ENCODE measurements around the gene LAMTOR4. TPM values are rescaled to one million over a fixed set of nuclear protein-coding genes. Genes with fewer than 3 reads are reported as not detected.

Gene LAMTOR4
- total RNA-seq: 37.9 and 61.5 TPM in 2 replicates

DNA sequence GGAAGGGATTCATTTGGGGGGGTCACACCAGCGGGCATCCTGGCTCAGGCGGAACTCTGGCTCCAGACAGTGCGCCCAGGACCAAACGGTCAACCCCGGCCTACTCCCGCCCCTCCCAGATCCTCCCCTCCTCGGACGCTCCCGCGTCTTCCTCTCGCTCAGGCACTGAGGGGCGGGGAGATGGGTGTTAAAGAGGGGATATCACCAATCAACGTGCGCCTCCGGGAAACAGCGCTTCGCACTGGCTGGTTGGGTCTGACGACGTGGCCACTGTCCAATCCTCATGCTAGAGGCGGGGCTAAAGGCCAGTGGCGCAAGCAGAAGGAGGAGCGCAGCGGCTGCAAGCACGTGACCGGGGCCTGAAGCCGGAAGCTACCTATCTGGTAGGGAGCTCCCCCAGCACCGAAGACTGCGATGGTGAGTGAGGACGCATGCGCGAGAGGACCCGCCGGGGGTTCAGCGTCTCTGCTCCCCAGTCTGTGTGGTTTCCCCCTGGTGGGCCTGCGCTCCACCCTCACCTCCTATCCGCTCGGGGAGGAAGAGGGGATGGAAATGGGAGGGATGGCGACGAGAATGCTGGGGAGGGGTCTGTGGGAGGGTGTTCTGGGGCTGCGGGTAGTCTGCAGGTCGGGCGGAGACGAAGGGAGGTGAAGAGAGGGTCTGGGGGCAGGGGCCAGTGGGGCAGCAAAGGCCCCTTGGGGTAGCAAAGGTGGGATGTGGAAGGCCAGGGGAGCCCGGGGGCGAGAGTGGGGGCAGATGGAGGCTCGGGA lies at the start of gene LAMTOR4:
Gene LAMTOR4 (plus strand): TSS at position 360 of the 770 bp plus-strand sequence. CDS start 55 bp downstream, at position 415.

DNA sequence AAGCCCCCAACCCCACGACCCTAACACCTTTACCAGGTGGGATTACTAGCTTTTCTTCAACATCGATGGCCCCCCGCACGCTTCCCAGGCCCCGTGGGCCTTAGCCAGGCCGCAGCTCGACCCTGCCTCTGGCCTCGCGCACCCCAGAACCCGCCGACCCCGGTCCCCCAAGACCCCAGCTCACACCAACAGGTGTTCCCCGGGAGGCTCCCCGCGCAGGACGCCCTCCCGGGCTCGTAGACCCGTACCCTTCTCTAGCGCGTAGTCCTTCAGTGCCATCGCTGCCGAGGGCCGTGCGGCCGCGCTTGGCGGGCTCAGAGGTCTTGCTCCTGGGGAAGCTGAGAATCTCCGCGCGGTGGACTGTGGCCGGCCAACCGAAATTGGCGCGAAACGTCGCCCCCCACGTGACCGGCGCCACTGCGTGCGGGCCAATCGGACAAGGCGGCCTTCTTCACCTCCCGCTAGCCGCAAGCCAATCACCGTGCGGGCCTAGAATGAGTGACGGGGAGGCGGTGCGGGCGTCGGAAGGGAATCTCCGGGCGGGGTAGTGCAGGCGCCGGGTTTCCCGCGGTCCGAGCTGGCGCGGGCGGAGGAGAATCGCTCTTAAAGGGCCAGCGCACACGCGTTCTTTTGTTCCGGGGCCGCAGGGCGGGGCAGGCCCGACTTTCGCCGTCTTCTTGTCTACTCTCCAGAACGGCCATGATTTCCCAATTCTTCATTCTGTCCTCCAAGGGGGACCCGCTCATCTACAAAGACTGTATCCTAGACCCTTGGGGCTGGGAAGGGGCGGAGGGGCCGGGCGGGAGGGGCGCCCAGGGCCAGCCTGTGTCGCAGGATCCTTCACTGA lies 47.5 kb upstream of the LAMTOR4 start, which contains the start of the genes AP4M1 and MCM7:
Gene AP4M1 (plus strand): TSS at position 628 of the 847 bp plus-strand sequence. CDS start 72 bp downstream, at position 700.
Gene MCM7 (minus strand): TSS at position 382 of the 847 bp plus-strand sequence. CDS start 103 bp downstream, at position 279.

DNA sequence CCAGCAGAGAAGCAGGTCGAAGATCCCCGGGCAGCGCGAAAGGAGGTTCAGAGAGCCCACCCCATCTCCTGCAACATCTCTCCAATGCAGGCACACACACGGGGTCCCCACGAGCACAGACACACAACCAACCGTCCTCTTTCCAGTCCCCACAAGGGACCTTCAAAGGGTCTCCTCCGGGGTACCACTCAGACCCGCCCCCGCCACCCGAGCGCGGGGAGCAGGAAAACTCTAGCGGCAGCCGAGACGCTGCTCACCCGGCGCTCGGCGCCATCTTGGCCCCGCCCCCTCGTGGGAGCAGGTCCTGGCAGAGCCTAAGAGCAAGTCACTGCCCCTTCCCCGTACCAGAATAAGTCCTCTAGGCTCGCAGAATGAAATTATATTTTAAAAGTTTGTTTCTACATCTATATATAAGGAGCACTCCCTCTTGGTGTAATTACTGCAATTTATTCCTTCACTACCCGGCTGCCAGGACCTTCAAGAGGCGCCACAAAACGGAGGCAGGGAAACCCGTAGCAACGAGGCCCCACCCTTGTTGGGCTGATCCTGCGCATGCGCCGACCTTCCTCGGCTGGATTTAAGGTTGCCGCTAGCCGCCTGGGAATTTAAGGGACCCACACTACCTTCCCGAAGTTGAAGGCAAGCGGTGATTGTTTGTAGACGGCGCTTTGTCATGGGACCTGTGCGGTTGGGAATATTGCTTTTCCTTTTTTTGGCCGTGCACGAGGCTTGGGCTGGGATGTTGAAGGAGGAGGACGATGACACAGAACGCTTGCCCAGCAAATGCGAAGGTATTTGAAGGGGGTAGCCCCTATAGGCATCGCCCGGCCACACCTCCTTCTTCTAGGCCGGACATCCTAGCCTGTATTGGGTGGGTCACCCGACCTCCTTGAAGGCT lies 29.4 kb upstream of the LAMTOR4 start, which contains the start of the genes CNPY4 and TAF6:
Gene CNPY4 (plus strand): TSS at position 563 of the 898 bp plus-strand sequence. CDS start 111 bp downstream, at position 674.
Gene TAF6 (minus strand): TSS at position 287 of the 898 bp plus-strand sequence. CDS start 5,149 bp downstream, outside the sequence.

DNA sequence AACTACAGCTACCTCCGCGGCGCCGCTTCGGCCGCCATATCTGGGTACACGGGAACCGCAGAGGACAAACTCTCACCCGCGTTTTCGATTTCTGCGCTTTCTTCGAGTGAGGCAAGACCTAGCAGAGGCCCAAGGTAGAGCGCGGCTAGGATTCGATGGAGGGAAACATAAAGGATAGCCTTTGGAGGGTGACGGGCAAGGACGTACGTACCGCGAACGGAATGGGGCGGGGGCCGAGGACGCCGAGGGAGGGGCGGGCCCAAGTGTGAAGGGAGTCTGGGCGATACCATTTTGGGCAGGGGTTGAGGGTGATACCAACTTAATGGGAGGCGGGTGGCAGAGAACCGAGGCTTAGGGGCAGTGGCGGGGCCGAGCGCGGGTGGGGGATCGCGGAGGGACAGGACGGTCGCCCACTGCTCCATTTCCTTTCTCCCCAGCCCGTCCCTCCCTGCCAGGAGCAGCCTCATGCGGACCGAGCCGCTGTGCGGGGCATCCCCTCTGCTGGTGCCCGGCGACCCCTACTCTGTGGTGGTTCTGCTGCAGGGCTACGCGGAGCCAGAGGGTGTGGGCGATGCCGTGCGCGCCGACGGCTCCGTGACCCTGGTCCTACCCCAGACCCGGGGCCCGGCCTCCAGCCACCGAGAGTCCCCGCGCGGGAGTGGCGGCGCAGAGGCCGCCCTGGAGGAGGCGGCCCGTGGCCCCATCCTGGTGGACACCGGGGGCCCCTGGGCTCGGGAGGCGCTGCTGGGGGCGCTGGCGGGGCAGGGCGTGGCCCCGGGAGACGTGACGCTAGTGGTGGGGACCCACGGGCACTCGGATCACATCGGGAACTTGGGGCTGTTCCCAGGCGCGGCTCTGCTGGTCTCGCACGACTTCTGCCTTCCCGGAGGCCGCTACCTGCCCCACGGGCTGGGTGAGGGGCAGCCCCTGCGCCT lies 21.5 kb upstream of the LAMTOR4 start, which contains the start of gene MBLAC1:
Gene MBLAC1 (plus strand): TSS at position 37 of the 935 bp plus-strand sequence. CDS start 429 bp downstream, at position 466.

DNA sequence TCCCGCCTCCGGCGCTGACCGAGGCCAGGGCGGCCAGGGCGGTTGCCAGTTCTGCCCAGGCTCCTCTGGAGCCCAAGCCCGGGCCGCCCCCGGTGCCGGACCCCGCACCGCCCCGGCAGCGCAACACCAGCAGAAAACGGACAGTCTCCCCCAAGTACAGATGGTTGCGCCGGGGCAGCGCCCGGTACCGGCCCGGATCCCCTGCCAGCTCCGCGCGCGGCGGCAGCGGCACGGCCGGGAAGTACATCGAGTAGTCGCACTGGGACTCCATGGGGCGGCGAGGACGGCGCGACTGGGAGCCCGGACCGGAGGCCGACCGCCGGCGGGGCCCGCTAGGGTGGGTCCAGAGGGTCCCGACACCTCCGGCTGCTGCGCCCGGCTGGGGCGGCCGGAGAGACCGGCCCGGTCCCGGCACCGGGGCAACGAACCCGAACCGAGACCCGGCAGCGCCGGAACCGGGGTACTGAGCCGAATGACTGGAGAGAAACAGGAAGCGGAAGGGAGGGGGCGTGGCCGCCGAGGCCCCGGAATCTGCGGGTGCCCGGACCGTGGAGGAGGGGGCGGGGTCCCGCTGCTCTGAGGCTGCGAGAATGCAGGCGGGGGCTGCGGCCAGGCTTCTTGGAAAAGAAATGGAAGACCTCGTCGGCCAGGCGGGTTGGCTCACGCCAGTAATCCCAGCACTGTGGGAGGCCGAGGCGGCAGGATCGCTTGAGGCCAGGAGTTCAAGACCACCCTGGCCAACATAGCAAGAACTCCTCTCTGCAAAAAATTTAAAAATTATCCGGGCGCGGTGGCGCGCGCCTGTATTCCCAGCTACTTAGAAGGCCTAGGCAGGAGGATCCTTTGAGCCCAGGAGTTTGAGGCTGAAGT lies 9.7 kb downstream of the LAMTOR4 start, which contains the start of gene TRAPPC14:
Gene TRAPPC14 (minus strand): TSS at position 495 of the 870 bp plus-strand sequence. CDS start 224 bp downstream, at position 271.

DNA sequence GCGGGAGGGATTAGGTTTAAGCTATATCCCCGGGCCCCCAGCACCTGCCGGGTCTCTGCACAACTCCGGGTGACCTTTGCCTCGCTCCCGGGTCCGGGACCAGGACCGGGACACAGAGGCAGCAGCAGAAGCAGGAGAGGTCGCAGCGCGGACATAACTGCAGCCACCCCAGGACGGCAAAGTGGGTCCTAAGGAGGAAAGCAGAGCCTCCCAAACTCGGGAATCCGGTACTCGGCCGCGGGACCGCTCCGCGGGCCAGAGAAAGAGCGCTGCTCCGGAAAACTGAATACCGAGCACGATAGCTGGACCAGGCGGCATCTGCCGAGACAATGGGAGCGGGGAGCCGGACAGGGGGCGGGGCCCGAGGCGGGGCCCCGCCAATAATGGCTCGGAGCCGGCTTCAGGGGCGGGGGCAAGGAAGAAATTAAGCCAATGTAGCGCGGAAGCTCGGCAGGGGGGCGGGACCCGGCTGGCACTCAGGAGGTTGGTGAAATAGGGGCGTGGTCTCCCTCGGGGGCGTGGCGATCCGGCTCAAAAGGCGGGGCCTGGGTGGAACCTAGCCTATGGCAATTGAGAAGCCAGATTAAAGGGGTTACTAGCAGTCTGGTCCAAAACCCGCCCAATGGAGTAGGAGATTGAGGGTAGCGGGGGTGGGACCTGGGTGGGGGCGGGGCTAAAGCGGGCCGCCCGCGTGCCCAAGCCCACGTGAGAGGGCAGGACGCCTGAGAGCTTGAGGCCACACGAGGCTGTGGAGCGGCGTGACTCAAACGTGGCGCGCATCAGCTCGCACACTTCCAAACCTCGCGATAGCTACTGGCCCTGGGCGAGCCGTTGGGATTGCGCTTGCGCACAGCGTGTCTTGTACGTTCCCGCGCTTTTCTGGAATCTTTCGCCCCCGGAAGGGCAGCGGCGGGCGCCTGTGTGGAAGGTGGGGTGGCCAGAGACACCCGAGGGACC lies 28.6 kb downstream of the LAMTOR4 start, which contains the start of the genes GPC2 and STAG3:
Gene GPC2 (minus strand): TSS at position 337 of the 957 bp plus-strand sequence. CDS start 182 bp downstream, at position 155.
Gene STAG3 (plus strand): TSS at position 874 of the 957 bp plus-strand sequence. CDS start 2,639 bp downstream, outside the sequence.

Other genes starting within 250 kb of the LAMTOR4 start
- 23.9 and 38.2 TPM in 2 replicates for gene TRIM4, start 229.4 kb upstream of the LAMTOR4 start, total RNA-seq
- 0.14 TPM in 1 of 2 replicates, not detected in the other for gene GJC3, start 219.3 kb upstream of the LAMTOR4 start, total RNA-seq
- 1.0 and 1.3 TPM in 2 replicates for gene AZGP1, start 172.9 kb upstream of the LAMTOR4 start, total RNA-seq
- gene ZKSCAN1, start 133.3 kb upstream of the LAMTOR4 start, total RNA-seq: 40.3 and 61.4 TPM in 2 replicates
- gene ZSCAN21, start 99.1 kb upstream of the LAMTOR4 start, total RNA-seq: 11.0 and 15.4 TPM in 2 replicates
- 22.2 and 28.9 TPM in 2 replicates for gene ZNF3, start 67.2 kb upstream of the LAMTOR4 start, total RNA-seq
- gene COPS6, start 59.9 kb upstream of the LAMTOR4 start, total RNA-seq: 56.0 and 63.2 TPM in 2 replicates
- 25.6 and 27.3 TPM in 2 replicates for gene MCM7, start 47.5 kb upstream of the LAMTOR4 start, total RNA-seq
- gene AP4M1, start 47.3 kb upstream of the LAMTOR4 start, total RNA-seq: 12.6 and 16.8 TPM in 2 replicates
- gene TAF6, start 29.6 kb upstream of the LAMTOR4 start, total RNA-seq: 23.6 and 46.7 TPM in 2 replicates
- 1.4 and 4.6 TPM in 2 replicates for gene CNPY4, start 29.3 kb upstream of the LAMTOR4 start, total RNA-seq
- 1.00 and 1.0 TPM in 2 replicates for gene MBLAC1, start 22.0 kb upstream of the LAMTOR4 start, total RNA-seq
- 6.2 and 8.7 TPM in 2 replicates for gene TRAPPC14, start 9.8 kb downstream of the LAMTOR4 start, total RNA-seq
- 0.34 and 1.1 TPM in 2 replicates for gene GAL3ST4, start 19.7 kb downstream of the LAMTOR4 start, total RNA-seq
- 1.4 and 2.1 TPM in 2 replicates for gene GPC2, start 28.5 kb downstream of the LAMTOR4 start, total RNA-seq
- 0.07 and 0.34 TPM in 2 replicates for gene STAG3, start 29.0 kb downstream of the LAMTOR4 start, total RNA-seq
- not detected in 2 replicates for gene PVRIG, start 71.0 kb downstream of the LAMTOR4 start, total RNA-seq
- gene SPDYE3, start 158.8 kb downstream of the LAMTOR4 start, total RNA-seq: not detected in 2 replicates
- gene PILRB, start 209.2 kb downstream of the LAMTOR4 start, total RNA-seq: 2.7 and 9.3 TPM in 2 replicates
- under 0.01 and 0.14 TPM in 2 replicates for gene PILRA, start 224.6 kb downstream of the LAMTOR4 start, total RNA-seq

Data from nasal cavity respiratory epithelium epithelial cell of viscerocranial mucosa (primary cell).